NCI-H1092 (cell line): ENCODE results near the gene PKP4.
"Not testable (repeated sequence)": the region's sequence is repeated elsewhere in the genome, so short reads cannot be mapped to it uniquely, and the experiment has no call there.

Experiments
- DNase-seq: peaks from one replicate; lab custom pipeline; 2025; lab: John Stamatoyannopoulos, UW

PKP4 gene

GRCh38 chr2:158685646-158686045 is 228.9 kb downstream of the PKP4 start:
- DNase-seq, result no peak

- DNase-seq, result no peak
These were observed 229.5 kb downstream of the PKP4 start for GRCh38 chr2:158686210-158686691.

GRCh38 chr2:158687315-158687714 is 230.6 kb downstream of the PKP4 start:
- DNase-seq, result no peak

GRCh38 chr2:158688721-158689120 is 232.0 kb downstream of the PKP4 start:
- DNase-seq, result no peak

GRCh38 chr2:158689391-158689790 is 232.6 kb downstream of the PKP4 start:
- DNase-seq, result no peak

GRCh38 chr2:158690823-158691222 is 234.1 kb downstream of the PKP4 start:
- no peak for DNase-seq

- no peak for DNase-seq
These were observed 234.9 kb downstream of the PKP4 start for GRCh38 chr2:158691619-158692018.

- no peak for DNase-seq
These were observed 235.8 kb downstream of the PKP4 start for GRCh38 chr2:158692372-158693103.

- no peak for DNase-seq
These were observed 236.7 kb downstream of the PKP4 start for GRCh38 chr2:158693476-158693875.

GRCh38 chr2:158695305-158695704 is 238.6 kb downstream of the PKP4 start:
- DNase-seq, result no peak

- DNase-seq, result not testable (repeated sequence)
These were observed 239.0 kb downstream of the PKP4 start for GRCh38 chr2:158695744-158696143.

GRCh38 chr2:158699323-158699722 is 242.6 kb downstream of the PKP4 start:
- no peak for DNase-seq

GRCh38 chr2:158701101-158701500 is 244.3 kb downstream of the PKP4 start:
- no peak for DNase-seq

GRCh38 chr2:158702740-158703139 is 246.0 kb downstream of the PKP4 start:
- DNase-seq, result no peak

GRCh38 chr2:158704724-158705465 is 248.1 kb downstream of the PKP4 start:
- not testable (repeated sequence) for DNase-seq

GRCh38 chr2:158712791-158713522 is 256.2 kb downstream of the PKP4 start:
- no peak for DNase-seq

- no peak for DNase-seq
These were observed 256.9 kb downstream of the PKP4 start for GRCh38 chr2:158713523-158714138.

- no peak for DNase-seq
These were observed 257.7 kb downstream of the PKP4 start for GRCh38 chr2:158714420-158714819.

- DNase-seq, result no peak
These were observed 258.6 kb downstream of the PKP4 start for GRCh38 chr2:158715357-158715756.

GRCh38 chr2:158716121-158716791 is 259.5 kb downstream of the PKP4 start:
- no peak for DNase-seq

- no peak for DNase-seq
These were observed 260.2 kb downstream of the PKP4 start for GRCh38 chr2:158716921-158717320.
